NCI-H1417 (cell line): ENCODE measurements around the gene GAPVD1.
A peak's percentile ranks its signal among the peaks of the same experiment; 100 is the strongest.
"Not testable (repeated sequence)": the region's sequence is repeated elsewhere in the genome, so short reads cannot be mapped to it uniquely, and the experiment has no call there.

Experiments
- DNase-seq, 3 experiments: peaks; one replicate each; lab custom pipeline; 2025; lab: John Stamatoyannopoulos, UW

Gene GAPVD1

DNA sequence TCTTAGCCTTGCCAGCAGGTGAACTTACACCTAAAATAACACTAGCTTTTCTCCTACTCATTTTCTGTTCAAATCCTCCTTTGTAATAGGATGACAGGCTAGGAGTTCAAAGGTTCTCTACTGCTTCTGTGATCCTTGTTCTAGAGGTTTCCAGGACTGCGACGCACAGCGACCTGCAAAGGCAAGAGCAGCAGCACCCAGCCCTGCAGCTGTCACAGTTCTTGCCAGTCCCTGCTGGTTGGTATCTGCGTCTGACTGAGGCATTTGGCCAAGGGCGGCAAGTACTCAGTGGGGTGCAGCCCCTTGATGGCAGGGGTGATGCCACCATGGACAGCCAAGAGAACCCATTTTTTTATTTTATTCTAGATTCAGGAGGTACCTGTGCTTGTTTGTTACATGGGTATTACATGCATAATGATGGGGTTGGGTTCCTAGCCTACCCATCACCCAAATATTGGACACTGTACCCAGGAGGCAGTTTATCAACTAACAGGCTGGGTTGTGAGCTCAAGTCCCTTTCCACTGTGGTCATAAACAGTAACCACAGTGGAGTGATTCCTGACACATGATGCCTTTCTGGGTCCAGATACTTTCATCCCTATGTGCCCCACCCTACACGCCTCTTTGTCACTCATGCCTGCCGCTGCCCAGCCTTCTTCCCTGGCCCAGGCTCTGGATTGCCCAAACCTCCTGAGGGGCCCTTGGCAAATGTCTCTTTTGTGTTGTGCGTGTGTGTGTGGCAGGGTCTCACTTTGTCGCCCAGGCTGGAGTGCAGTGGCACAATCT is 111.0 kb downstream of the GAPVD1 start:
- DNase-seq: no peak

DNA sequence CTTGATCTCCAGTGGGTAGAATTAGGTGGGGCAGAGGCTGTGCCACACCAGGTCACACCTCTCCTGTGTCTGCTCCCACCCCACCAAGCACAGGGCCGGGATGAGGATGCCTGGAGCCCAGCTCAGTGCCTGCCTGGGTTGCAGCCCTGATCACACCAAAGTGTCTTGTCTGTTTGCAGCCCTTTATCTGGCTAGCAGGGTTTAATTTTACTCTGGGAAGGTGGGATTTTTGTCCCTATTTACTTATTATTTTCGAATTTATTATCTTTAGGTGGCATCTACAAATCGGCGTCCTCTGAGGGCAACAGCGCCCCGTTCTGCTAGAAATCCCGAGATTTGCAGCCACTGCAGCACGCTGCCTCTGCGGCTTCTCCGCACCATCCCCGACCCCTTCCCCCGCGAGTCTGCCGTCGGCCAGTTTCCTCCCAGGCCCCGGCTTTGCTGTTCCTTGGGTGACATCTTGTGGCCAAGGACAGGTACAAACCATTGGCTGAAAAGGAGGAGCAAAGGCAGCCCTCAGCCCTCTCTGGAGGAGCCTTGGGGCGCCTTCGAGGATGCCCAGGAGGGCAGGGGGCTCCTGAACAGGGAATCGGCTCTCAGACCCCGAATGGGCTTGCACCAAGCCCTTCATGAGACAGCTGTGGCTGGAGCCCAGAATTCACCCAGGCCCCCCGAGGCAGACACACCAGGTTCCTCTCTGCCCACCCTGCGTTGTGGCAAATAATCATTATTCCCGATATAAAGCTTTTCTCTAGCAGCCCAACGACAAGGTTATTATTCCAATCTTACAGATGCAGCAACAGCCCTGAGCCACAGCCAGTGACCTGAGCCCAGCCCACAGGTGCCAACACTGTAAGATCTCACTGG is 113.0 kb downstream of the GAPVD1 start:
- DNase-seq: peak; percentile 56 to 92 (median 74)

- DNase-seq: no peak
Observed at GRCh38 chr9:125375820-125376219, 114.2 kb downstream of the GAPVD1 start.

GRCh38 chr9:125376261-125377226 is 114.9 kb downstream of the GAPVD1 start:
- DNase-seq: peak in 2 of 3 experiments; percentile 44 to 61

DNA sequence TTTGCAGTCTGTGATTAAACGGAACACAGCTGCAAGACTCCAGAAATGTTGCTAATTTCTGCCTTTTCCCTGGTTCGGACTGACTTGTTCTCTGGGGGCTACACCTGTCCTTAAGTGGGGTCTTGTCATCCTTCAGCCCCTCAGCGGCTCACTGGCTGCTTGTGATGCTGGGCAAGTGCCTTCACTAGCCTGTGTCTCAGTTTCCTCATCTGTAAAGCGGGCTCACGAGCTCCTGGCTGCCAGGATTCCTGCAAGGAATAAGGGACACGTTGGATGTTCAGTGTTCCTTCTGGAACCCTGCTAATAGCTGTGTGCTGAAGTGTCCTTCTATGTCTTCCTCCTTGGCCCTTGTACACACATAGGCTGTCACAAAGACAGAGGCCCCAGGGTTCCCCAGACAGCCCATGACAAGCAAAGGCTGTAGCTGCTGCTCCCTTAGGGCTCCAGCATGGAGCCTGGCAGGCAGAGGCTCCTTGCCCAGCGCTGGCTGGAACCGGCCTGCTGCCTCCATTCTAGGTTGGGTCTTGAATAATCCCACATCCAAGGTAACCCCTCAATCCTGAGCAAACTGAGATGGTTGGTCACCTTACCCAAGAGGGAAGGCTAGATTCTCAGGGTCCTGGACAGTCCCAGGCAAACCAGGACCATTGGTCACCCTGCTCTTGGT is 116.1 kb downstream of the GAPVD1 start:
- DNase-seq: no peak

- DNase-seq: no peak
Observed at GRCh38 chr9:125378778-125379177, 117.2 kb downstream of the GAPVD1 start.

- DNase-seq: no peak
Observed at GRCh38 chr9:125379208-125379607, 117.6 kb downstream of the GAPVD1 start.

DNA sequence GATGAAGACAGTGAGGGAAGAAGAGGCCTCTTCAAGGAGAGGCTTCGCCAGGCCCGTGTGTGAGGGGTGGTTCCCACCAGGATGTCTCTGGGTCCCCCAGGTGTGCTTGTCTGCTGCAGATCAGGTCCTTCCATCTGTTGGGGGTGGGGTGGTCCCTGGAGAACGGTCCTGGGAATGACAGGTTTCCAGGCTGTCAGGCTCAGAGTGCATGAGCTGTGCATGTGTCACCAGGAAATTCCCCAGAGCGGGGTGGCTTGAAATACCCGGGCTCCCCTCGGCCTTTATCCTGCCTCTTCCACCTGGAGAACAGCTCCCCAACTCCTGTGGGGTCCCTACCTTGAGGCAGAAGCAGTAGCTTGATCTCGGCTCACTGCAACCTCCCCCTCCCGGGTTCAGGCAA is 118.8 kb downstream of the GAPVD1 start:
- DNase-seq: no peak

DNA sequence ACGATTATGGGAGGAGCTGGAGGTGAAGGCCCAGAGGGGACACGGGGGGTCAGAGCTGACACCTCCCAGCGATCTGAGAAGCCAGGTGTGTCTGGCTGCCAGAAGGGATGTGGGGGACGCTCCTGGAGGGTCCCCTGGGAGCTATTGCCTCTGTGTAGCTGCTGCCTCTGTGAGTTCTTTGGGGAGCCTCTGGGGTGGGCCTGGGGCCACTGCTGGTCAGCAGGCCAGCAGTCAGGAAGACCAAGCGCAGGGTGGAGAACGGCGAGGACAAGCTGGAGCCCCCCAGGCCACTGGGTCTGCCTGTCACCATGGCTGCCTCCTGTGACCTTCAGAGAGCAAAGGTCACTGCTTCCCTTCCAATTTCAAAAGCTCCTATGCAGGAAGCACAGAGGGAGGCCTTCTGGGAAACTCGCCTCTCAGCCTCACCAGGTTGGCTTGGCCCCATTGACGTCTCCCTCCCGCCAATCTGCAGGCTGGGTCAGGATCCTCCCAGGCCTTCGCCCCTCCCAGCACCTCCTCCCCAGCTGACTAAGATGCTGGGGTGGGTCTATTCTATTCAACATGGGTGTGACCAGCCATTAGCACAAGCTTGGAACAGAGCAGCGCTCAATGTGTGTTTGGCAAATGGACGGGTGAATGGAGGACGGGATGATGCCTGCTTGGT is 126.4 kb downstream of the GAPVD1 start:
- DNase-seq: no peak

DNA sequence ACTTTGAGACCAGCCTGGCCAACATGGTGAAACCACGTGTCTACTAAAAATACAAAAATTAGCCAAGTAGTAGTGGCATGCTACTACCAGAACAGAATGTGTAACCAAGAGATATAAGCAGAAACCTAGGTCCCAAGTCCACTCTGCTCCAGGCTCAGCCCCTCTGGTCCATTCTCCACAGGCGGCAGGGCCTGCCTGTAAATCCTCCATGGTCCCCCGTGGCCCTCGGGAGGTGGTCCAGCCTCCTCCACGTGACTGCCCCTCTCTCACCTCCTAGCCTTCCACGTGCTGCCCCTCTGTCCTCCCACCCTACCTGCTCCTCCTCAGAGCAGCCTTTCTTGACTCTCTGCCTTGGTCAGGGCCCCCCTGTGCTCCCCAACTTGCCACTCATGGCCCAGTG is 127.4 kb downstream of the GAPVD1 start:
- no peak for DNase-seq

GRCh38 chr9:125391704-125392103 is 130.1 kb downstream of the GAPVD1 start:
- DNase-seq: peak in 1 of 3 experiments; percentile 23

GRCh38 chr9:125393426-125393825 is 131.8 kb downstream of the GAPVD1 start:
- no peak for DNase-seq

- no peak for DNase-seq
Observed at GRCh38 chr9:125396799-125397198, 135.2 kb downstream of the GAPVD1 start.

DNA sequence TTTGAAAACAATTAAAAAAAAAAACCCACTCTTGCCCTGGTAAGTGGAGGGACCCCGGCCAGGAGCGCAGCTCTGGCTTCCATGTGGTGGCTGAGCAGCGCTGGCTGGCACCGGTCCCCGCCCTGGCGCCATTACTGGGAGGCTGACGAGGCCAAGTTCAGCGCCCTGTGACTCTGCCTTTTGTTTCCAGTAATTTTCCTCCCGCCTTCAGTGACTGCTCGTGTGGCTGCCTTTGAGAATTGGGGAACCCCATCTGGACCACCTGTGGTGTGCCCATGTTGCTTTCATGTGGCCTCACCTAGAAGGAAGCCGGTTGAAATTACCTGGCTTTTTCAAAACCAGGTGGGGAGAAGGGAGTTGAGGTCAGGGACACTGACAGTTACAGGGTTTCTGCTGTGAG is 136.1 kb downstream of the GAPVD1 start:
- peak in 2 of 3 experiments; percentile 35 to 65 for DNase-seq

DNA sequence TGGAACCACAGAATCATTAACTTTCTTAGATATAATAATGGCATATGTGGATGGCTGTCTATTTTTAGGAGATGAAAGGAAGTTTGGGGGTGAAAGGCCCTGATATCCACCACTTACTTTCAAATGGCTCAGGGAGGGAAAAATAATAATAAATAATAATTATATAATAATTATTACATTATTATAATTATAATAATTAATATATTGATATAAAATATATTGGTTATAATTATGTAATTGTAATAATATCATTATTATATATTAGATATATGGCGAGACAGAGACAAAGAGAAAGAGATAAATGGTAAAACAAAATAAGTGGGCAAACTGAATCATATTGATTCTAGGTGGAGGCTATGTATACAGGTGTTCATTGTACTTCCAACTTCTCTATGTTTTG is 136.6 kb downstream of the GAPVD1 start:
- no peak for DNase-seq

GRCh38 chr9:125399165-125399564 is 137.5 kb downstream of the GAPVD1 start:
- no peak for DNase-seq

DNA sequence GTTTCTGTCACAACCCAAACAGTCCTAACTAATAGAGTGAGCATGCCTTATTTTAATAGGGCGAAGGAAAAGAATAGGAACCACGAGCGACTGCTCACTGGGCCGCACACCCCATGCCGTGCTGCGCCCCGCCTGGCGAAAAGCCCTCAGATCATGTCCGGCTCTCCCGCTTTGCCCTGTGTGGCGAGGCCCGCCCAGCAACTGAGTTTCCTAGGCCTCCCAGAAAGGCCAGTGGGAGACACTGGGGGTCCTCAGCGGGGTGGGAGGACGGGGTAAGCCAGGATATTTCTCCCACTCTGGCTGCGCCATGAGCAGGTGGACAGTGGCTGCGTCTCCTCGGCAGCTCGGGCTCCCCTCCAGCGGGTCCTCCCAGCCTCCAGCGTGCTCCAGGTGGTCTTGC is 138.0 kb downstream of the GAPVD1 start:
- no peak for DNase-seq

DNA sequence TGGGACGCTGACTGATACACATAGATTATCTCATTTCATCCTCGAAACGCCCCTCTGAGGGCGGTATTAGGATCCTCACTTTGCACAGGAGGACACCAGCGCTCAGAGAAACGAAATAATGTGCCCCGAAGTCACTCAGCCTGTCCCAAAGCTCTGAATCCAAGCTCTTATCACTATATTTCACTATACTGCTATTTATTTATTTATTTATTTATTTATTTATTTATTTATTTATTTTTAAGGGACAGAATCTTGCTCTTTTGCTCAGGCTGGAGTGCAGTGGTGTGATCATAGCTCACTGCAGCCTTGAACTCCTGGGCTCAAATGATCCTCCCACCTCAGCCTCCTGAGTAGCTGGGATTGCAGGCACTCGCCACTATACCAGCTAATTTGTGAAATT is 138.6 kb downstream of the GAPVD1 start:
- DNase-seq: not testable (repeated sequence)

DNA sequence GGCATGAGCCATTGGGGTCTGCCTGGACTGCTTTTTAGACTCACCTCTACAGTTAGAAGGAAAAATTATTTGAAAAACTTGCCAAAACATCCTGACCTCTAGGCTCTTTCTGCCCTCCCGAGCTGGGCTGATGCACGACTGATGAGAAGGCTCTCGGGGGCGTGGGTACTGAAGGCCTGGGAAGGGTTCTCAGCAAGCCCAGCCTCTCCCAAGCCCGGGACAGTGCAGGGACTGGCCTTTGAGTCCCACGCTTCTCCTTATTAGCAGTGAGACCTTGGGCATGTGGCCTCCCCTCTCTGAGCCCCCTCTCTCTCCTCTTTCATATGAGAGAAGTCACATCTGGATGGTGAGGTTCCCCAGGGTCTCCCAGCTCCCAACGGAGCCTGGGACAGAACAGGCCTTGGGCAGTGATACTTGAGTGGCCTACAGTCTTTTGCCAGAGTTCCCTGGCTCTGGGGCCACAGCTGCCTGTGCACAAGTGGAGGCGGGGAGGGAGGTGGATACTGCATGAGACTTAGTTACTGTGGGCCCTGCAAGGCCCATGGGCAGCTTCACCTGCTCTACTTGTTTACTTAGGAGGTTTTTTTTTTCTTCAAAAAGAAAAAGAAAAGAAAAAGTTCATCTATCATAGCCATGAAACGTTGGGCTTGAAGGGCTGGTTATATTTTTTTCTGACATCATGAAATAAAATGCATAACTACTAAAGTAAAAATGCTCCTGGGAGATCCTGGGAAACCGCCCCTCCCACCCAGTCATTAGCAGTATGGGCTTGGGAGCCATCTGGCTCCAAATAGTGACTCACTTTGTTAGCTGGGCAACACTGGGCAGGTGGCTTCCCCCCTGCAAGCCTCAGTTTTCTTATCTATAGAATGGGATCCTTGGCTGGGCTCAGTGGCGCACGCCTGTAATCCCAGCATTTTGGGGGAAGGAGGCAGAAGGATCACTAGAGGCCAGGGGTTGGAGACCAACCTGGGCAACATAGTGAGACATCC is 139.4 kb downstream of the GAPVD1 start:
- no peak for DNase-seq

GRCh38 chr9:125404733-125405132 is 143.1 kb downstream of the GAPVD1 start:
- DNase-seq: no peak
